Lung (tissue), 12 donors: ENCODE data around the gene CLIC1. TPM values are rescaled to one million over a fixed set of nuclear protein-coding genes. Genes with fewer than 3 reads are reported as not detected.
A peak's percentile ranks its signal among the peaks of the same experiment; 100 is the strongest.

Source experiments
- ATAC-seq: fragments of 200-7000 bp; cut with Tn5 transposase; one replicate; pipeline ENCODE4 v1.9.1; 2020; ENCODE audit warnings: moderate number of reproducible peaks; ENCODE audit not compliant: insufficient read depth, low FRiP score
- DNase-seq, 3 donors: peaks; one replicate each; pipeline ENCODE4 v3.0.0-alpha.2; 2013 to 2017
- H3K27ac ChIP-seq, 2 donors: one replicate each; pipeline ENCODE4 v1.5.1; 2013; ENCODE audit warnings: mild to moderate bottlenecking in 2 of 2, moderate library complexity in 2 of 2, control low read depth in 1 of 2, inconsistent platforms in 1 of 2, low read depth in 1 of 2, low read length in 1 of 2
- H3K27me3 ChIP-seq, 3 donors: one replicate each; pipeline ENCODE4 v1.5.1; 2013; ENCODE audit warnings: low read length in 2 of 3; ENCODE audit not compliant: control insufficient read depth in 3 of 3, insufficient read depth in 3 of 3
- H3K36me3 ChIP-seq, 4 donors: one replicate each; pipeline ENCODE4 v1.5.1; 2013; ENCODE audit warnings: low read length in 4 of 4, mild to moderate bottlenecking in 1 of 4, moderate library complexity in 1 of 4; ENCODE audit not compliant: control insufficient read depth in 4 of 4, insufficient read depth in 4 of 4
- H3K4me1 ChIP-seq, 5 donors: one replicate each; pipeline ENCODE4 v1.5.1; 2013; ENCODE audit warnings: low read length in 5 of 5, mild to moderate bottlenecking in 2 of 5, moderate library complexity in 1 of 5; ENCODE audit not compliant: control insufficient read depth in 5 of 5, insufficient read depth in 5 of 5
- H3K4me3 ChIP-seq: one replicate; pipeline ENCODE4 v1.5.1; 2013; ENCODE audit warnings: mild to moderate bottlenecking, control low read depth, moderate library complexity
- H3K9ac ChIP-seq, 2 donors: one replicate each; pipeline ENCODE4 v1.5.1; 2013; ENCODE audit warnings: low read length in 2 of 2, control low read depth in 1 of 2; ENCODE audit not compliant: insufficient read depth in 1 of 2
- H3K9me3 ChIP-seq, 4 donors: one replicate each; pipeline ENCODE4 v1.5.1; 2013; ENCODE audit warnings: low read length in 3 of 4, mild to moderate bottlenecking in 1 of 4, moderate library complexity in 1 of 4; ENCODE audit not compliant: control insufficient read depth in 4 of 4, insufficient read depth in 3 of 4
- CTCF ChIP-seq: IDR thresholded peaks from 2 replicates; pipeline ENCODE4 v1.5.1; 2012; ENCODE audit warnings: mild to moderate bottlenecking; ENCODE audit errors: control extremely low read depth, extremely low read depth
- WGBS, 2 donors: extraction: QIAGEN DNeasy Blood & Tissue Kit; methylation state at CpG; one replicate each; pipeline ENCODE4 v1.1.7; 2013; 5-methylcytosine and 5-hydroxymethylcytosine counted together
- polyA plus RNA-seq, 2 donors: library from polyadenylated mRNA; stranded (reverse); fragments of 200-250 nt; gene quantifications; one replicate each; pipeline ENCODE4 v1.2.1, GENCODE V29; 2013
- total RNA-seq, 2 donors: library from RNA; depleted of rRNA in 1 of 2; stranded (reverse); fragments of >200 nt in 1 of 2; gene quantifications; one replicate each; pipeline ENCODE4 v1.2.1, GENCODE V29; 2014 to 2021
- donor health status: control.
- donor health status: control.
- donor health status: Bipolar disorder and iron deficiency.
- donor health status: healthy.
- donor health status: DM: yes; HTN: yes; CAD: no.

The CLIC1 gene
- total and polyA plus RNA-seq, 4 donors = 231 to 763 (median 378) TPM

- Histone ChIP-seq H3K27me3 (no peaks in the 10 kb centered on the region), H3K27ac (peak overlapping the region; percentile 49 to 57), H3K4me3 (no peak overlapping the region), H3K9me3 (no peaks in the 10 kb centered on the region), H3K36me3 (peaks cover 2 to 38% (median 16%) of the 10 kb centered on the region in 4 donors), H3K9ac (no peak overlapping the region), H3K4me1 (peaks cover 0 to 9% (median 0%) of the 10 kb centered on the region in 5 donors)
- DNase-seq = no peak
- ATAC-seq = no peak
- 91 to 99% methylated on average over 5 of the region's 5 CpGs for WGBS, 2 donors
- no peak for TF ChIP-seq CTCF
Observed at GRCh38 chr6:31777667-31778050, 41.3 kb upstream of the CLIC1 start.

GRCh38 chr6:31776989-31777666, 40.8 kb upstream of the CLIC1 start, which contains the start of gene VWA7:
Gene VWA7, minus strand, starts transcription at chr6:31777328. Its CDS starts 549 bp downstream, at chr6:31776779.
- peak; percentile 63 for ATAC-seq
- H3K9me3 ChIP-seq = no peaks in the 10 kb centered on the region
- no peaks in the 10 kb centered on the region for H3K27me3 ChIP-seq
- no peak within 1 kb of the TSS for H3K9ac ChIP-seq
- H3K27ac ChIP-seq = peak within 1 kb of the TSS; percentile 49 to 57
- H3K4me3 ChIP-seq = no peak within 1 kb of the TSS
- H3K4me1 ChIP-seq = peaks cover 0 to 9% (median 0%) of the 10 kb centered on the region in 5 donors
- TF ChIP-seq CTCF = no peak
- peaks cover 0 to 33% (median 13%) of the 10 kb centered on the region in 4 donors for H3K36me3 ChIP-seq
- WGBS, 2 donors = 11 to 17% methylated on average over 15 of the region's 15 CpGs
- peak; percentile 42 to 74 (median 57) for DNase-seq

- Histone ChIP-seq H3K4me1 (peaks cover 0 to 9% (median 0%) of the 10 kb centered on the region in 5 donors), H3K4me3 (no peak overlapping the region), H3K9ac (no peak overlapping the region), H3K9me3 (no peaks in the 10 kb centered on the region), H3K27me3 (no peaks in the 10 kb centered on the region), H3K36me3 (peaks cover 0 to 27% (median 12%) of the 10 kb centered on the region in 4 donors), H3K27ac (peak overlapping the region; percentile 49 to 57)
- peak in 1 of 3 donors; percentile 30 for DNase-seq
- TF ChIP-seq CTCF = no peak
- WGBS, 2 donors = 37% methylated on average over 13 to 14 of the region's 14 CpGs
- no peak for ATAC-seq
Observed at GRCh38 chr6:31776485-31776988, 40.2 kb upstream of the CLIC1 start.
